Stimulated activated CD8-positive, alpha-beta memory T cell treated with anti-CD3 and anti-CD28 coated beads, Interleukin-7, amount 100 ng/mL, for 1 hour (primary cell): ENCODE data around the gene CFAP20.

Experiments
- DNase-seq, 2 donors: peaks; one replicate each; pipeline ENCODE4 v3.0.0-alpha.2; 2020; ENCODE audit warnings: low read depth in 2 of 2

CFAP20 gene

GRCh38 chr16:58124601-58124915 is 4.6 kb downstream of the CFAP20 start:
- DNase-seq = no peak

GRCh38 chr16:58123896-58124600 is 5.1 kb downstream of the CFAP20 start:
- no peak for DNase-seq

GRCh38 chr16:58121132-58121531 is 8.0 kb downstream of the CFAP20 start:
- DNase-seq = no peak

- no peak for DNase-seq
Observed at GRCh38 chr16:58120234-58120633, 8.9 kb downstream of the CFAP20 start.

- no peak for DNase-seq
Observed at GRCh38 chr16:58119509-58119845, 9.7 kb downstream of the CFAP20 start.

- DNase-seq = no peak
Observed at GRCh38 chr16:58118801-58119508, 10.2 kb downstream of the CFAP20 start.

GRCh38 chr16:58116529-58116928 is 12.7 kb downstream of the CFAP20 start:
- DNase-seq = no peak

GRCh38 chr16:58116081-58116480 is 13.1 kb downstream of the CFAP20 start:
- no peak for DNase-seq

- no peak for DNase-seq
Observed at GRCh38 chr16:58114827-58115825, 14.1 kb downstream of the CFAP20 start.

- DNase-seq = no peak
Observed at GRCh38 chr16:58111302-58111627, 17.9 kb downstream of the CFAP20 start.

- no peak for DNase-seq
Observed at GRCh38 chr16:58110571-58111301, 18.4 kb downstream of the CFAP20 start.

- no peak for DNase-seq
Observed at GRCh38 chr16:58109881-58110280, 19.3 kb downstream of the CFAP20 start.

- no peak for DNase-seq
Observed at GRCh38 chr16:58109330-58109729, 19.9 kb downstream of the CFAP20 start.

- DNase-seq = no peak
Observed at GRCh38 chr16:58107709-58108108, 21.5 kb downstream of the CFAP20 start.

- no peak for DNase-seq
Observed at GRCh38 chr16:58107228-58107627, 22.0 kb downstream of the CFAP20 start.

- no peak for DNase-seq
Observed at GRCh38 chr16:58105631-58106030, 23.6 kb downstream of the CFAP20 start.

GRCh38 chr16:58102665-58103392 is 26.4 kb downstream of the CFAP20 start:
- no peak for DNase-seq

GRCh38 chr16:58099956-58100300 is 29.3 kb downstream of the CFAP20 start:
- DNase-seq = no peak

- no peak for DNase-seq
Observed at GRCh38 chr16:58099097-58099955, 29.9 kb downstream of the CFAP20 start.
